HL-60 (cell line): ENCODE measurements around the gene PARS2.

Source experiments
- GABPA ChIP-seq: IDR thresholded peaks from 2 replicates; pipeline ENCODE4 v1.6.1; 2012; ENCODE audit warnings: low read depth
- TF ChIP-seq, protein P1 (sequence below): IDR thresholded peaks from one replicate; pipeline ENCODE4 v1.5.1; 2011; ENCODE audit warnings: low read length, control low read depth, inconsistent platforms; ENCODE audit not compliant: insufficient read depth

DNA sequence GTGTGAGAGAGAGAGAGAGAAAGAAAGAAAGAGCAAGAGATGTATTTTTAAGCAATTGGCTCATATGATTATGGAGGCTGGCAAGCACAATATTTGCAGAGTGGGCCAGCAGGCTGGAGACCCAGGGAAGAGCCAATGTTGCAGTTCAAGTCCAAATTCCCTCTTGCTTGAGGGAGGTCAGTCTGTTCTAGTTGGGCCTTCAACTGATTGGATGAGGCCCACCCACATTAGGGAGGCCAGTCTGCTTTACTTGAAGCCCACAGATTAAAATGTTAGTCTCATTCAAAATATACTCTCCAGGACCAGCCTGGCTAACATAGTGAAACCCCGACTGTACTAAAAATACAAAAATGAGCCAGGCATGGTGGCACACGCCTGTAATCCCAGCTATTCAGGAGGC, 8.6 kb upstream of the PARS2 start:
- TF ChIP-seq, protein P1, sequence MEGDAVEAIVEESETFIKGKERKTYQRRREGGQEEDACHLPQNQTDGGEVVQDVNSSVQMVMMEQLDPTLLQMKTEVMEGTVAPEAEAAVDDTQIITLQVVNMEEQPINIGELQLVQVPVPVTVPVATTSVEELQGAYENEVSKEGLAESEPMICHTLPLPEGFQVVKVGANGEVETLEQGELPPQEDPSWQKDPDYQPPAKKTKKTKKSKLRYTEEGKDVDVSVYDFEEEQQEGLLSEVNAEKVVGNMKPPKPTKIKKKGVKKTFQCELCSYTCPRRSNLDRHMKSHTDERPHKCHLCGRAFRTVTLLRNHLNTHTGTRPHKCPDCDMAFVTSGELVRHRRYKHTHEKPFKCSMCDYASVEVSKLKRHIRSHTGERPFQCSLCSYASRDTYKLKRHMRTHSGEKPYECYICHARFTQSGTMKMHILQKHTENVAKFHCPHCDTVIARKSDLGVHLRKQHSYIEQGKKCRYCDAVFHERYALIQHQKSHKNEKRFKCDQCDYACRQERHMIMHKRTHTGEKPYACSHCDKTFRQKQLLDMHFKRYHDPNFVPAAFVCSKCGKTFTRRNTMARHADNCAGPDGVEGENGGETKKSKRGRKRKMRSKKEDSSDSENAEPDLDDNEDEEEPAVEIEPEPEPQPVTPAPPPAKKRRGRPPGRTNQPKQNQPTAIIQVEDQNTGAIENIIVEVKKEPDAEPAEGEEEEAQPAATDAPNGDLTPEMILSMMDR, result no peak
- TF ChIP-seq GABPA, result no peak
